Testis (tissue), 2 donors: ENCODE results near the gene CBR3.

Experiments
- CTCF ChIP-seq, 3 experiments: fragments of 450-650 bp in 2 of 3; fragments of 200-600 bp in 1 of 3; sonication (generic) in 1 of 3; IDR thresholded peaks; one replicate each; pipeline ENCODE4 v1.5.1; 2016 to 2019; ENCODE audit warnings: antibody characterized with exemption in 3 of 3, mild to moderate bottlenecking in 2 of 3, moderate library complexity in 1 of 3
- POLR2A ChIP-seq: fragments of 450-650 bp; IDR thresholded peaks from one replicate; pipeline ENCODE4 v1.6.1; 2017; ENCODE audit warnings: antibody characterized with exemption, mild to moderate bottlenecking, moderate library complexity

DNA sequence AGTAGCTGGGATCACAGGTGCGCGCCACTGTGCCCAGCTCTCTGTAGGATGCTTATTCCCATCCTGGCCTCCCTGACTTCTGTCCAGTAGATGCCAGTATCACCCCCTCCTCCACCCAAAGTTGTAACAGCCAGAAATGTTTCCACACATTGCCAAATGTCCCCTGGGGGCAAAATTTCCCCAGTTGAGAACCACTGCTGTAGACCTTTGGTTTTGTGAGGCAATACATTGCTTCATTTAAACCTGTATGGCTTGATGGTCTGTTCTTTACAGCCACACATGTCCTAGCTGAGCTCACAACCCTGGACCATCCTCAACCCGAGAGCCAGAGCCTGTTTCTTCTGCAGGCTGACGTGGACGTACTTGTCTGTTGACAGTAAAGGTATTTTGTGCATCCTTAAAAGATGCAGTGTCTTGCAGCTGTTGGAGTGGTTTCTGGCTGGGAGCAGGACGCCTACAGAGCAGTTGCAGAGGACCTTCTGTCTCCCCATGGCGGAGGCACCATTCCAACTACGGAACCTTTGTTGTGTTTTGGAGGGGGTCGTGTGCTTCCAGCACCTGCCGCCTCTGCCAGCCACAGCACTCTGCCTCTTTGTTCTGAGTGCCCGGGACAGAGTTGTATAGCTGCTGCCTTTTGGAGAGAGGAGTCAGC is 48.4 kb downstream of the CBR3 start:
- TF ChIP-seq POLR2A, result no peak
- no peak for TF ChIP-seq CTCF (IDR thresholded peaks at IDR 0.05)
